ENCODE results near the gene GABRA4.

DNA sequence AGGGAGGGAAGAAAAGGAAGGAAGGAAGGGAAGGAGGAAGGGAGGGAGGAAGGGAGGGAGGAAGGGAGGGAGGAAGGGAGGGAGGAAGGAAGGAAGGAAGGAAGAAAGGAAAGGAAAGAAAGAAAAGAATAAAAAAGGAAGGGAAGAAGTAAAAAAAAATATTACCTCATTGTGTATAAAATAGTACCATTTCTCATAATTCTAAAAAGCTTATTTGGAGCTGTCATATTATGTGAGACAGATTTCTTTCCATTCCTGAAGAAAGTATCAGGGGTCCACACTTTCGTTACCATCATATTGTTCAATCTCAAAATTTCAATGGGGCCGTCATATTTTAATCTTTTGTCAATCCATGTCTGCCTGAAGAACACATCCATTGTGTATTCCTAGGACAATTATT lies 16.1 kb downstream of the GABRA4 start:
- TF ChIP-seq CTCF (IDR thresholded peaks at IDR 0.05) (no peak), POLR2A (IDR thresholded peaks at IDR 0.05) (no peak)
